Neural progenitor cell (in vitro differentiated cells): ENCODE measurements around the gene DEXI.

Experiments used
- CTCF ChIP-seq: fragments of 200-600 bp; sonication (generic); IDR thresholded peaks from 2 replicates; pipeline ENCODE4 v1.5.1; 2017; ENCODE audit warnings: antibody characterized with exemption, mild to moderate bottlenecking
- EZH2 ChIP-seq: fragments of 200-600 bp; sonication (generic); IDR thresholded peaks from 2 replicates; pipeline ENCODE4 v1.6.1; 2017; ENCODE audit warnings: antibody characterized with exemption, mild to moderate bottlenecking, moderate library complexity

GRCh38 chr16:10990378-10990777, 48.1 kb upstream of the DEXI start:
- TF ChIP-seq CTCF, result no peak
- TF ChIP-seq EZH2, result no peak
